Stimulated activated memory B cell treated with anti-CD40 and anti-IgM and Interleukin-4, amounts not matched to agents 10 μg/mL and 1 μg/mL and 100 μg/mL, for 72 hours (primary cell): ENCODE data around the gene GSE1.

Experiments
- ATAC-seq: fragments of 150-1000 bp; cut with Tn5 transposase; 2 replicates; pipeline ENCODE4 v1.10.0; 2021
- H3K27ac Mint-ChIP-seq: one replicate; pipeline ENCODE4 v1.8.0; 2022; ENCODE audit warnings: mild to moderate bottlenecking, mixed read lengths
- H3K27me3 Mint-ChIP-seq: one replicate; pipeline ENCODE4 v1.8.0; 2022; ENCODE audit warnings: mixed read lengths
- H3K36me3 Mint-ChIP-seq: one replicate; pipeline ENCODE4 v1.8.0; 2022; ENCODE audit warnings: mixed read lengths
- H3K4me1 Mint-ChIP-seq: one replicate; pipeline ENCODE4 v1.8.0; 2022; ENCODE audit warnings: mixed read lengths
- H3K4me3 Mint-ChIP-seq: one replicate; pipeline ENCODE4 v1.8.0; 2022; ENCODE audit warnings: mild to moderate bottlenecking, moderate library complexity, mixed read lengths
- H3K9me3 Mint-ChIP-seq: one replicate; pipeline ENCODE4 v1.8.0; 2022; ENCODE audit warnings: mixed read lengths

Gene GSE1

GRCh38 chr16:85695196-85696128, 82.3 kb downstream of the GSE1 start:
- Mint-ChIP-seq H3K9me3 (no peaks in the 10 kb centered on the region), H3K27me3 (peaks cover 16% of the 10 kb centered on the region), H3K27ac (no peak overlapping the region), H3K4me1 (no peaks in the 10 kb centered on the region), H3K4me3 (no peak overlapping the region), H3K36me3 (no peaks in the 10 kb centered on the region)
- no peak for ATAC-seq

GRCh38 chr16:85696781-85697180, 83.7 kb downstream of the GSE1 start:
- no peak overlapping the region for H3K4me3 Mint-ChIP-seq
- no peaks in the 10 kb centered on the region for H3K4me1 Mint-ChIP-seq
- H3K27ac Mint-ChIP-seq = no peak overlapping the region
- peaks cover 9% of the 10 kb centered on the region for H3K27me3 Mint-ChIP-seq
- peaks cover 6% of the 10 kb centered on the region for H3K36me3 Mint-ChIP-seq
- H3K9me3 Mint-ChIP-seq = peaks cover 3% of the 10 kb centered on the region
- no peak for ATAC-seq

- no peak for ATAC-seq
- Mint-ChIP-seq H3K4me3 (no peak overlapping the region), H3K27me3 (peaks cover 9% of the 10 kb centered on the region), H3K4me1 (no peaks in the 10 kb centered on the region), H3K36me3 (peaks cover 7% of the 10 kb centered on the region), H3K27ac (no peak overlapping the region), H3K9me3 (peaks cover 5% of the 10 kb centered on the region)
Observed at GRCh38 chr16:85697431-85697830, 84.3 kb downstream of the GSE1 start.

- Mint-ChIP-seq H3K27me3 (peaks cover 9% of the 10 kb centered on the region), H3K4me1 (no peaks in the 10 kb centered on the region), H3K9me3 (peaks cover 5% of the 10 kb centered on the region), H3K4me3 (no peak overlapping the region), H3K27ac (no peak overlapping the region), H3K36me3 (peaks cover 7% of the 10 kb centered on the region)
- no peak for ATAC-seq
Observed at GRCh38 chr16:85698459-85698891, 85.4 kb downstream of the GSE1 start.

- Mint-ChIP-seq H3K4me3 (no peak overlapping the region), H3K27me3 (peaks cover 9% of the 10 kb centered on the region), H3K9me3 (peaks cover 5% of the 10 kb centered on the region), H3K27ac (no peak overlapping the region), H3K4me1 (no peaks in the 10 kb centered on the region), H3K36me3 (peaks cover 7% of the 10 kb centered on the region)
- ATAC-seq = no peak
Observed at GRCh38 chr16:85698935-85699558, 85.9 kb downstream of the GSE1 start.

- no peak overlapping the region for H3K4me3 Mint-ChIP-seq
- no peak for ATAC-seq
Observed at GRCh38 chr16:85699628-85700027, 86.5 kb downstream of the GSE1 start.

GRCh38 chr16:85704011-85704410, 90.9 kb downstream of the GSE1 start:
- Mint-ChIP-seq H3K4me3 (no peak overlapping the region), H3K27ac (no peak overlapping the region), H3K9me3 (peaks cover 5% of the 10 kb centered on the region), H3K4me1 (no peaks in the 10 kb centered on the region), H3K36me3 (peaks cover 7% of the 10 kb centered on the region), H3K27me3 (no peaks in the 10 kb centered on the region)
- no peak for ATAC-seq

More at GRCh38 chr16:85699628-85700027, 86.5 kb downstream of the GSE1 start:
- Mint-ChIP-seq H3K36me3 (peaks cover 7% of the 10 kb centered on the region), H3K4me1 (no peaks in the 10 kb centered on the region), H3K27me3 (peaks cover 9% of the 10 kb centered on the region), H3K9me3 (peaks cover 5% of the 10 kb centered on the region), H3K27ac (no peak overlapping the region)

- no peaks in the 10 kb centered on the region for H3K4me1 Mint-ChIP-seq
- H3K4me3 Mint-ChIP-seq = no peak overlapping the region
- ATAC-seq = no peak
- no peaks in the 10 kb centered on the region for H3K27me3 Mint-ChIP-seq
- no peak overlapping the region for H3K27ac Mint-ChIP-seq
- H3K9me3 Mint-ChIP-seq = peaks cover 5% of the 10 kb centered on the region
- H3K36me3 Mint-ChIP-seq = peaks cover 7% of the 10 kb centered on the region
Observed at GRCh38 chr16:85704900-85705846, 92.1 kb downstream of the GSE1 start.

GRCh38 chr16:85706449-85707034, 93.4 kb downstream of the GSE1 start:
- no peaks in the 10 kb centered on the region for H3K4me1 Mint-ChIP-seq
- no peak overlapping the region for H3K27ac Mint-ChIP-seq
- H3K9me3 Mint-ChIP-seq = peaks cover 4% of the 10 kb centered on the region
- H3K36me3 Mint-ChIP-seq = peaks cover 3% of the 10 kb centered on the region
- no peak for ATAC-seq
- H3K27me3 Mint-ChIP-seq = no peaks in the 10 kb centered on the region
- no peak overlapping the region for H3K4me3 Mint-ChIP-seq

- Mint-ChIP-seq H3K4me1 (no peaks in the 10 kb centered on the region), H3K4me3 (no peak overlapping the region), H3K27ac (no peak overlapping the region), H3K36me3 (peaks cover 8% of the 10 kb centered on the region), H3K9me3 (peaks cover 3% of the 10 kb centered on the region), H3K27me3 (no peaks in the 10 kb centered on the region)
- no peak for ATAC-seq
Observed at GRCh38 chr16:85707528-85708095, 94.5 kb downstream of the GSE1 start.

- no peak overlapping the region for H3K4me3 Mint-ChIP-seq
- H3K36me3 Mint-ChIP-seq = peaks cover 15% of the 10 kb centered on the region
- no peak overlapping the region for H3K27ac Mint-ChIP-seq
- no peak for ATAC-seq
- peaks cover 3% of the 10 kb centered on the region for H3K9me3 Mint-ChIP-seq
- H3K27me3 Mint-ChIP-seq = no peaks in the 10 kb centered on the region
- no peaks in the 10 kb centered on the region for H3K4me1 Mint-ChIP-seq
Observed at GRCh38 chr16:85708338-85708737, 95.2 kb downstream of the GSE1 start.

GRCh38 chr16:85709766-85710585, 96.9 kb downstream of the GSE1 start:
- no peaks in the 10 kb centered on the region for H3K27me3 Mint-ChIP-seq
- no peak overlapping the region for H3K27ac Mint-ChIP-seq
- H3K9me3 Mint-ChIP-seq = peaks cover 3% of the 10 kb centered on the region
- no peaks in the 10 kb centered on the region for H3K4me1 Mint-ChIP-seq
- H3K4me3 Mint-ChIP-seq = no peak overlapping the region
- ATAC-seq = no peak
- H3K36me3 Mint-ChIP-seq = peaks cover 16% of the 10 kb centered on the region

GRCh38 chr16:85710732-85711131, 97.6 kb downstream of the GSE1 start:
- peaks cover 3% of the 10 kb centered on the region for H3K9me3 Mint-ChIP-seq
- H3K27ac Mint-ChIP-seq = no peak overlapping the region
- no peaks in the 10 kb centered on the region for H3K27me3 Mint-ChIP-seq
- H3K36me3 Mint-ChIP-seq = peaks cover 16% of the 10 kb centered on the region
- H3K4me1 Mint-ChIP-seq = peaks cover 5% of the 10 kb centered on the region
- H3K4me3 Mint-ChIP-seq = no peak overlapping the region
- ATAC-seq = no peak
